GM19463 (cell line): ENCODE data around the gene BMAL1.

ENCODE experiments used
- ATAC-seq: cut with Tn5 transposase; IDR thresholded peaks from one replicate; pipeline ENCODE4 v1.9.1; 2021; ENCODE audit warnings: mild to moderate bottlenecking, moderate library complexity; ENCODE audit not compliant: unreplicated experiment

BMAL1 gene

DNA sequence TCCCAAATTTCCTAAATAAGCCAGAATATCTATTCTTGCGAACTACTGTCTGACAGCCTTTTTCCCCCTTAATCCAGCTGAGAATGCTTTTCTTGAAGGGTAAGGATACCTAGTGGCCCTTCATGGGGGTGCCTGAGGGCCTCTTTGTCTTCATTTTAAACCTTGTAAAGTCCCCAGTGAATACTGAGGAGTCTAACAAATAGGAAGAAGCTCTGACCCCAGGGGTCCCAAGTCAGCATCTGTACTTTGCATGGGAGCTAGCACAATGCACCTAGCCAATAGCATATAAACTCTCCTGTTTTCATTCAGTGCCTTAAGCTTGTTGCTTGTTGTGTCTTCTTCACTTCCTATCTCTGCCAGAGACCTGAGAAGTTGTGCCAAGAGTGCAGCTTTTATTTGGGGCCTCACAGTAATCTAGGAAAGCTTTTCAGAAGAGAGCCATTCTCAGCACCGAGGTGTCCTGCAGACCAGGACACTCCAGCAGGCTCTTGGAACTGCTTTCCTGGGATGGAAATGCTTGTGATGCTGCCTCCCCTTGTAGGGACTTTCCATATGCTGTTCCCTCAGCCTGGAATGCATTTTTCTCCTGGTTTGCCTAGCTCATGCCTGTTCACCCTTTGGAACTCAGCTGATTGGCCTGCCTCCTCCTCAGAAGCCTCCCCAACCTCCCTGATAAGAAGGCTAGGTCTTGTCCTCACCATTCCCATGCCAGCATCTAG is 37.2 kb downstream of the BMAL1 start:
- no peak for ATAC-seq

DNA sequence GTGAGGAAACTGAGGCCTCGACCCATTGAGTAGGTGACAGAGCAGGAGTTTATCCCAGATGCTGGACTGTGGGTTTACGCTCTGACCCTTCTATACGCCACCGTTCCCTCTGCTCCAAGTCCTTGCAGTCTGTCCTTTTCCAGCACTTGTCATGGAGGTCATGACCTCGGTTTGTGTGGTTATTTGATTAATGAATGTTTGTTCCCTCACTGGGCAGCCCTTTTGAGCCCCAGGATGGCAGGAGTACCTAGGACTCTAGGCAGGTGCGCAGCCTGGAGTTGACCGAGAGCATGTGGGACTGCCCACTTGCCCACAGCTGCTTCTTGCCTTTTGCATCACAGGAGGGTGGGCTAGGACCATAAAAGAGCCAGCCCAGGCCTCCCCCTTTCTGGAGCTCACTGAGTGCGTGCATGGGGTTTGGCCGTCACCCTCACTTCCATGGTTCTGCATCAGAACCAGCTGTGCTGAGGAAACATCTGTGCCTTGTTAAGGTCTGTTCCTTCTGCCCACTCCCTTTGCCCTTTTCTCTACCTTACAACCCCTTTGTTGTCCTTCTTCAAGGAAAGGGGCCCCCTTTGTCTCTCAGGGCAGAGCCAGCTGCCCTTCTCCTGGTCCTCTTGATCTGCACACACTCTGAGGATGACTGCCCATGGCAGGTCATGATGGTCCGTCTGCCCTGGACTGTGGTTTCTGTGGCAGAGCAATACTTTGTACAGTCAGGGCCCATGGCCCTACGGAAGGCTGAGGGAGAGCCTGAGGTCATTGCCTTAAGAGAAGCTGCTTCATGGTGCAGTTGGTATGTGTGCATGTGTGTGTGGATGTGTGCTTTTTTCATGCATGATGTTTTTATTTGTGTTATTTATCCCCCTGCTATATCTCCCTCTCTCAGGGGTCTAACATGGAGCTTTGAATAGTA is 38.2 kb downstream of the BMAL1 start:
- peak; percentile 29 for ATAC-seq

DNA sequence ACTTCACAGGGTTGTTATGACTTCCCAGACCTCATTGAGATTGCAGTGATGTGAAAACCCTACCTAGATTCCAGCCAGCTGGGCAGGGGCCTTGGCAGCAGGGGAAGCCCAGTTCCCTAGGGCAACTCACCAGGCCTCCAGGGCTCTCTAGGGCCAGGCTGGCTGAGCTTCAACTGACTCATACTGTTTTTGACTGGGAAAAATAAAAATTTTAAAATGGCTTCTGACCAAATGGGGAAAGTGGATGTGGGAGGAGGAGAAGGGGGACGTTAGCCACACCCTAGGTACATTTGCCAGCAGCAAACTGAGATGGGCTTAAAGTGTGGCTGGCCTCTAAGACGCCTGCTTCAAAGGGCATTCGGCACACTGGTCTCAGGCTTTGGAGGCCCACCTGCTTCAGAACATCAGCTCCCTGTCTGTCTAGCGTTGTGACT is 39.0 kb downstream of the BMAL1 start:
- ATAC-seq: peak; percentile 75

DNA sequence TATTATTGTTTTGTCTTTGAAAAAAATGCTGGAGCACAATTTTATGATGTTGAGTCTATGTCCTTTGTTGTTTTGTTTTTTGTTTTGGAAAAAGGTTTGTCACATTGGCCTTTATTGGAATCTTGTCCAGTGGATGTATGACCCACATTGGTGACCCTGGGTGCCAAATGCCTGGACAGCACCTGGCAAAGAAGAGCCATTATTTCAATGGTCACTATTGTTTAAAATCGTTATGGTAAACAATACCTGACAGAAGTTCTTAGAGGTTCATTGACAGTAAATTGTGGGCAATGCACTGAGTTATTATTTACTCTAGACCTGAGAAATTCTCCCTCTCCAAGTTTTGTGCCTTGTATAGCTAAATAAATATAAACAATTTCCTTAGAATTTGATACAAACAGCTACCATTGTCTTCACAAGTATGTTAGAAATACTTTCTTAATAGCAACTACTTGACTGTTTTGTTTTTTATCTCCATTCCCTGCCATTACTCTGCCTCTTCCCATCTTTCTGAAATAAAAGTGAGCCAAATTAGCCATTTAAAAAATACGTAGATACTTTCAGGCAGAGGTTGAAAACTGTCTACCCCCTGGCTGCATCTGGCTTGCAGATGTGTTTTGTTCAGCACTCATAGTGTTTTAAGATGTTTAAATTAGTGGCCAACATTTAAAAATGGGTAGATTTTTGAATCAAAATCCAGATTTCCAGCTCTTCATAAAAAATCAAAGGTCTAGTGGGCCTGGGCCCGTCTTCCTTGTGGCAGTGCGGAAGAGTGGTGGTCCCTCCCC is 39.9 kb downstream of the BMAL1 start:
- ATAC-seq: no peak

DNA sequence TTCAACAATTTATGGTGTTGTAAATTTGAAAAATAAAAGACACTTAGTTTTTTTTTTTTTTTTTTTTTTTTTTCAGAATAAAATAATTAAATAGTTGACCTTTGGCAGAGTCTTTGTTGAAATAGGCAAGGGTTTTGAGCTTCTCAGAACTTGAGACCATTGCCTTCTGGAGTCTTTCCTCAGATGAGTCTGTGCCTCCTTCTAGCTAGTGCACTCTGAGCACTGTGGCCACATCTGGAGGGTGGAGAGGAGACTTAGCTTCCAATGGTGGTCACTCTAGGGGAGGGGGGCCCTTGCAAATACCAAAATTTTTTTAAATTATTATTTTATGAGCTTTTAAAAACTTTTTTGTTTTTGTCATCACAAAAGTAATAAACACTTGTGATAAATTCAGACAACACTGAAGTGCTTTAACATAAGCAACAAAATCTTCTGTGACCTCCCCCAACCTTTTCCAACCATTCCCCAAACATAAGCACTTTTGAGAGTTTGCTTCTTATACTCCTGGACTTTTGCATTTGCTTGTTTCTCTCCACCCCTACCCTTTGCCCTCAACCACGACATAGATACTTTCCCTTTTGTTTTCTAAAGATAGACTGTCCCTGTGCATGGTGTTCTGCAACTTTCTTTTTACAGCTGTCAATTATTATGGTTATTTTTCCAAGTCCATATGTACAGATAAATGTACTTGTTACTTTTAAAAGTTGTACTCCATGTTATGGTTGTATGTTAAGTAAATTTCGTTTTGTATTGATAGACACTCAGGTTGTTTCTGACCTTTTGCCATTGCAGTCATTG is 41.1 kb downstream of the BMAL1 start:
- peak; percentile 59 for ATAC-seq

DNA sequence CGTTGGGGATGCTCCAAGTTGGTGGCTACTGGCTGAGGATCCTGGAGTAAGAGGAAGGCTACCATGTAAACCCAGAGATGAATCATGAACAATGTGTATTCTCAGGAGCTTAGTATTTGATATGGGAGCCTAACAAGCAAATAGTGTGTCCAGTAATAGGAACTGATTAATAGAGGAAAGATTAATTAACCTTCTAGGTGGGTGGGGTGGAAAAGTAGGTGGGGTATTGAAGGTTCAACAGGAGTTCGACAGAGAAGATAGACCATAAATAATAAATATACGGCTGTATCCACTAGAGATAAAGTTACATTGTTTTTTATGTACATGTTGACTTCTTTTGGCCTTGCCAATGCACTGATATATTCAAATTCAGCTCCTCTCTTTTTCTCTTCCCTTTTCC is 43.1 kb downstream of the BMAL1 start:
- ATAC-seq: no peak

DNA sequence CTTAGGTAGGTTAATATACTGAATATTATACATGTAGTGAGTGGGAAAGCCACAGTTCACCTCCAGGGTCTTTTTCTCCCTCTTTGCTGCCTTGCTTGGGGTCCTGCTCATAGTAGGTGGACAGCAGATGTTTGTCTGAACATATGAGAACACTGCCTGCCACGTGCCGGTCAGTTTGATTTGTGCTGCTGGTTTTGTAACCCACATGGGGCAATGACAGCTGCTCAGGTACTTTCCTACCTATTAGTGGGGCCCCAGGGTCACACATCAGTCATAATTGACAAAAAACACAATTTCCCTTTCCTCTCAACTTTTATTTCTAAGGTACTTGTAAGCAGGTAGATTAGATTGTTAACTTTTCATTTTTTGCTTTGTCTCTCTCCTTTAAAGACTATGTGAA is 43.8 kb downstream of the BMAL1 start:
- ATAC-seq: no peak

DNA sequence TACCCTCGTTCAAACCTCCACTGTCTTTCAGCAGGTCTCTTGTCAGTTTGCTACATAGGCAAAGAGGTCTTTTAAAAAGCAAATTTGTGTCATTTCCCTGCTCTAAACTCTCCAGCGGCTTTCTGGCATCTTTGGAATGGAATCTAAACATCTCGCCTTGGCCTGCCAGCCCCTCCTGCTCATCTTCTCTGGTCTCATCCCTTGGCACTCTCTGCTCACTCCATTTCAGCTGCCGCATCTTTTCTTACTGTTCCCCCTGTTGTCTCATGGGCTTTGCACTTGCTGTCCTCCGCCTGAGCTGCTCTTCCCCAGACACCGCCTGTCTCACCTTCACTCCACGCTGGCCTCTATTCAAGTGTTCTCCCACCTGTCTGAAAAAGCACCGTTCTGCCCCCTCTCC is 46.6 kb downstream of the BMAL1 start:
- ATAC-seq: no peak

DNA sequence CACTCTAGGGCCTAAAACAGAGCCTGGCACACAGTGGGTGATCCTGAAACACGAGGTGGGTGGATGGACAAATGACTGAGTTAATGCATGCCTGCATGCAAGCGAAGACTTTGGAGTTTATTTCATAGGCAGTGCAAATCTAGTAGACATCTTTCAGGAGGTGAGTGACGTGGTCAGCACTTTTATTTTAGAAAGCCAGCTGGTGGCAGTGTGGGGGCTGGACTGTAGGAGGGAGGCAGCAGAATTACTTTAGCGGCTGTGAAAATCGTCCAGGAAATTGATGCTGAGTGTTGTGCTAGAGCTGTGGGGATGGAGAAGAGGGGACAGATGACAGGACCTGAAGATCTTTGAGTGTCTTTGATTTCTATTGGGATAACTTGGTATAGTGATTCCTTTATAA is 47.1 kb downstream of the BMAL1 start:
- ATAC-seq: no peak

DNA sequence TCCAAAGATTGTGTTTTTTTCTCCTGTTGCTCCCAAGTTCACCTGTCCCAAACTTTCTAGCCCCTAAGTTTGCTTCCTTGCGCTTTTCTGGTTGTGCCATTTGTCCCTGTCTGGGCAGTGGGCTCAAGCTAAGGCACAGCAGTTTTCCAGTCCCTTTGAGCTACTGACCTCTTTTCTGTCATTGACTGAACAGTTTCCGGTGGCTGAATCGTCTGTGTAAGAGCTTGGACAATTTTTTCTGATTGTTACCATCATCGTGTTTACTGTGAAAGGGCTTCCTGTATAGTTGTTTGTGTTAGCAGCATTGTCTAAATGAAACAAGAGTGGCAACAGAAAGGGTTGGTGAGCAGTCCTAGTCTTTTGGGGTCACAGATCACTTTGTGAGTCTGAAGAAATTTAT is 49.8 kb downstream of the BMAL1 start:
- no peak for ATAC-seq

DNA sequence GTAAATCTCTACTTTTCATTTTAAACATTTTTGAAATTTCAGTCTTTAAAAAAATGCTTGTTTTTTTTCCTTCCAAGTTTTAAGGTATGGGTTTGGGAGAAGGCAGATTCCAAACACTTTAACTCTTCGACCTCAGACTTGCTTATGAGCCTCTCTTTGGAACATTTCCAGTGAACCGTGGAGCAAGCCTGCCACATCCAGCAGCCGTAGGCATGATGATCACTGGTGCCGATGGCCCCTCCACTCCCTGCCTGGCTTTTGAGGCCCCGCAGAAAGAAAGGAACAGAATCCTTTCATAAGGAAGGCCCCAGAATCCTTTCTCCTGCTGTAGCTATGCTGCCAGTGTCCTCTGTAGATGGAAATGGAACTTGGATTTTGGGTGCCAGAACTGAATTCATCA is 50.7 kb downstream of the BMAL1 start:
- ATAC-seq: no peak

DNA sequence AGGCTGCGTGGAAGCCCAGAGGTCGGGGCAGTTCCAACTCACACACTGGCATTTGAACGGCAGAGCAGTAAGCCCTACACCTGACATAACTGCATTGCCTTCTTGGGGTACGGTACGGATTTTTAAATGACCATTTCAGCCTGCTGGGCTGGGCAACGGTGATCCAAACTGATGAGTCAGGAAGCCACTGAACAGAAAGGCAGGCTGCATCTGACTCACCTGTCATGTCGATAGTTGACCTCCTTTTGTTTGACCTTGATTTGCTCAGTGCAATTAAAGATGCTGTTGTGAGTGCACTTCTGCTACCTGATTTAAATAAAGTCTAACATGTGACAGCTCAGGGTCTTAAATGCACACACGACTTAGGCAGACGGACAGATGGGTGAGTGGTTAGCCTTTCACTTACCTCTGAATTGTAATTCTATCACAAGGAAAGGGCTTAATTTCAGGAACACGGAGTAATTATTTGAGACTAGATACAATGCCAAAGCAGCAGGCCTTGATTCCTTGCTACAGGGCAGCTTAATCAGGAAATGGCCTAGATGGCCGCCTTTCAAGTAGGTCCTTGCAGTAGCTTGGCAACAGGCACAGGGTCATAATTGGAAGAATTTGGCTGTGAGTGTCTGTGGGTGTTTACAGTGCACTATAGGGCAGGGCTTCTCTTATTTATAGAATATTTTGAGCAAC is 52.2 kb downstream of the BMAL1 start:
- no peak for ATAC-seq

DNA sequence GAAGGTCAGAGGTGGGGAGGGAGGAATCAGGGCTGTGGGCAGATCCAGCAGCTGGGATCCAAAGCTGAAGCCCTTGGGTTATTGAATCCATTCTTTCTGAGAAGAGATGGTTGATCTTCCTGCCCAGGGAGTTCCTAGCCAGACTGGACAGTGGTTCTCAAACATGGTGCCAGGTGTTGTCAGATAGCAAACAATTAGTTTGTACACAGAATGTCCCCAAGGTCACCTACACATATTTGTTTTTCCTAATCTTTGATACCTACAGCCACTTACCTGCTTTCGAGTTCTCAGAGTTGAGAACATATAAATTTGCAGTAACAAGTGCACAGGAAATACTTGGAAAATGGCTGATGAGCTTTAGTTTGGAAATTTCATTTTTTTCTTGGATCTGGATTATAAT is 54.5 kb downstream of the BMAL1 start:
- ATAC-seq: no peak

DNA sequence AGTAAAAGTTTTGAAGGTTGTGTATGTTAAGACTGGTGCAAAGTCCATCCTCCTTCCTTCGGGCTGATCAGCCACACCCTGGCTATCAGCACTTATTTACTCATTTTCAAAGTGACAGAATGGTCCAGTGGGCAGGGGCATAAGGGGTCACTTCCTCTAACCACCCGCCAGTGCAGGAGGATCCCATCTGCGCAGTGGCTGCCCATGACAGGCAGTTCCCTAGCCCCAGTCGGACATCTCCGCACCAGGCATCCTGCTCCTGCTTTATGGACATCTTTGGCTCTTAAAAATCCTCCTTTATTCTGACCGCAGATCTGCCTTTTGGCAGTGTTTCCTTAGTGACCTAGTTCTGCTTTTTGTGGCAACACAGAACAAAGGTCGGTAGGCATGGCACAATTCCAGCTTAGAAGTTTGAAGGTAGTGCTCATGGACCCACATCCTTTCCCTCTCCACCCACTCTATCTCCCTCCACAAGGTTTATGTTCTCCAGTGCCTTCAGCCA is 55.9 kb downstream of the BMAL1 start:
- peak; percentile 56 for ATAC-seq

DNA sequence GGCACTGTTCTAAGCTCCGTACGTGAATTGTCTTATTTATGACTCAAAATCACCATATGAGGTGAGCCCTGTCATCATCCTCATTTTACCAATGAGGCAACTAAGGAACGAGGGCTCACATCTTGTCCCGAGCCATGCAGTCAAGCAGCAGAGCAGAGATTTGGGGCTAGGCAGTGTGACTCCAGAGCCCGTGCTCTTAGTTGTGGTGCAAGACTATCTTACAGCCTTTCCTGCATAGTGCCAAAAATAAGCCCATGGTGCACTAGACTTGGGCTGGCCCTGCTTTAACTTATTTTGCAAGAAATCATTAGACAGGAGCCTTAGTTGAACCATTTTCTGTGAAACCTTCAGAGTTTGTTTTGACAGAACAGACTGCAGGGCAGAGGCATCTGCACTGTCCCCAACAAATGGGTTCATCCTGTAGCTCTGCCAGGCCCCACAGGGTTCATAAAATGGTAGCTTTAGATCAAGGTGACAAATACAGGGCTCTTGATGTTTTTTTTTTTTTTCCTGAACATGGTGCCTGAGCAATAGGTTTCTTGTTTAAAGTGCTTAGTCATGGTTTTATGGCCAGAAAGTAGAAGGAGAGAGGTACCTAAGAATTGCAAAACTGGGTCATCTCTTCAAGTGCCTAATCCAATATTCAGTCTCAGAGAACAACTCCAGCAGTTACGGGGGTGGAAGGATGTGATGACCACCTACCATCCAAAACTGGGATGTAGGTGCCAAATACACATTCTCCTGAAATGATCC is 56.6 kb downstream of the BMAL1 start:
- no peak for ATAC-seq

DNA sequence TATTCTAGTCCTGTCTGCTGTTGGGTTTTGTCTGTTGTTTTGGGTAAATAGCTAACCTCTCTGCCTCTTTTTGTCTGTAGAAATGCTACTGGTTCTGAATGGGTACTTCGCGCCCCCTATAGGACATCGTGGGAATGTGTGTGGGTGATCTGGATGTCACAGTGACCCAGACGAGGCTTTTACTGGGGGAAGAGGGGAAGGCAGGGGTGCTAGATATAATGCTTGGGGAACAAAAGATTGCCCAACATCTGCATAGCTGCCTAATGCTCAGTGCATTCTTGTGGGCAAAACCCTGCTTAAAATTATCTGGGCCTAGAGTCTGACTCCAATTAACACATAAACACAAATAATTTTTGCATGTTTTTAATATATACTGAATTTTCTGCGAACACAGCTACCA is 57.7 kb downstream of the BMAL1 start:
- ATAC-seq: no peak

DNA sequence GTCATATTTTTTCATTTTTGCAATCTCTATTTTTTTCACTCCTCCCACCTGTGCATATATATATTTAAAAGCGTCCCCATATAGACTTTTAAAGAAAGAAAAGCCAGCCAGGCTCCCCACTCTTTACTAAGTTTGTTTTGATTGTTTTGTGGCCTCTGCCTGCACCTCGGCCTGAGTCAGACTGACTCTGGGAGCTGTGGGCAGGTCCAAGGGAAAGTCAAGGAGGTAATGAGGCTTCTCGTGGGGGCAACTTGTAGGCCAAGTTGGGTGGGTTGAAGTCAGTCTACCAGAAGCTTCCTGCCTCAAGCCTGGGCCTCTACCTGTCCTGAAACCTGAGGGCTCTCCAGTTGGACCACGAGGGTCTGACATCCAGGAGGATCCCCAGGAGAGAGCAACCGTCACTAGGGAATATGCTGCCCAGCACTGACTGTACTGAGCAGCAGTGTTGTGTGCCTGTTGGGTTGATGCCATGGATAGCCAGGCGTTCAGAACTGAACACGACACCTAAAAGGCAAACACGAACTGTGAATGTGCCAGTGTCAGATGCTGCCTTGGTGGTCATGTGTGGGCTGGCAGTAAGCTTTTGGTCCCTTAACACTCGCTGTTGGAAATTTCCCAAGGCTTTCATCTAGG is 58.8 kb downstream of the BMAL1 start:
- no peak for ATAC-seq

DNA sequence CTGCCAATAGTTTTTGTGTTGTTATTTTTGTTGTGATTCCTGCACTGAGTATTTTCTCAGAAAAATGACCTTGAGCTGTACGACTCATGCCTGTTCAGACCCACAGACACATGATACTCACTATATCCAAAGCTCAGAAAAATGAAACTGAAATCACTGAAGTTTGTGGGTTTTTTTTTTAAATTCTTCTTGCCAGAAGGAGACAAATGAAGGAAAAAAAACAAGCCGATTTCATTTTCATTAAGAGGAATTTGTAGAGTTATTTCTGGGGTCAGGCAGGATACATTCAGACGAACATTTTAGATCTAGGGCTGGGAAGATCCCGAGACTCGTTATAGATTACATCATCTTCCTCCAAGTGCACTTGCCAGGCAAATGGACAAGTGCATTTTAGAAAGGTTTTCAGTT is 60.4 kb downstream of the BMAL1 start:
- no peak for ATAC-seq
